Gastrocnemius medialis (tissue), 4 donors: ENCODE results near the gene SPAG6.
A peak's percentile ranks its signal among the peaks of the same experiment; 100 is the strongest.

Experiments
- POLR2A ChIP-seq, 2 donors: fragments of 450-650 bp; IDR thresholded peaks; one replicate each; pipeline ENCODE4 v1.6.1; 2017; ENCODE audit warnings: antibody characterized with exemption in 2 of 2, mild to moderate bottlenecking in 2 of 2, moderate library complexity in 2 of 2
- TF ChIP-seq, protein P1 (sequence below), 5 experiments: fragments of 450-650 bp in 3 of 5; fragments of 200-600 bp in 2 of 5; sonication (generic) in 2 of 5; IDR thresholded peaks in 4 of 5; conservative IDR thresholded peaks in 1 of 5; 1 replicate in 4 of 5; 2 replicates in 1 of 5; pipeline ENCODE4 v1.5.1; 2016 to 2019; ENCODE audit warnings: antibody characterized with exemption in 5 of 5, mild to moderate bottlenecking in 3 of 5, moderate library complexity in 3 of 5

DNA sequence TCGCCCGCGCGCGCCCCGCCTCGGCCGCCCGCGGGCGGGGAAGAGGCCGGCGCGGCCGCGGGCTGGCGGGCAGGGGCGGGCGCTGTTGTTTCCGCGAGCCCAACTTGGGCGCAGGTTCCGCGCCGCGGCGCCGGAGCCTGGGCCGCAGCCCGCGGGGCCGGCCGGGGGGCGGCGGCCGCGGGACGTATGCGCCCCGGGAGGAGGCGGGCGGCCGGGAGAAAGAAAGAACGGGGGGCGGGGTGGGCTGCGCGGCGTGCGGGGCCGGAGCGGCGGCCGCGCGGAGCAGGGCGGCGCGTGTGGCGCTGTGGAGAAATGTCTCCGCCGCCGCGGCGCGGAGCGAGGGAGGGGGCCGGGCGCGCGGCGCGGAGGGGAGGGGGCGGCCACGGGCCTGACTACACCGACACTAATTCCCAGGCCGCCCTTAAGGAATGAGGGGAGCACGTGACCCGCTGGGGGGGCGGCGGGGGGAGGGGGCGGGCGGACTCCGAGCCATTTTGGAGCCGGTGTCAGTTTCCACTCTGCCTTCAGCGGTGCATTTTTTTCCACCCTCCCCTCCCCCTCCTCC lies 24.6 kb upstream of the SPAG6 start, which contains the start of gene BMI1:
- TF ChIP-seq, protein P1, sequence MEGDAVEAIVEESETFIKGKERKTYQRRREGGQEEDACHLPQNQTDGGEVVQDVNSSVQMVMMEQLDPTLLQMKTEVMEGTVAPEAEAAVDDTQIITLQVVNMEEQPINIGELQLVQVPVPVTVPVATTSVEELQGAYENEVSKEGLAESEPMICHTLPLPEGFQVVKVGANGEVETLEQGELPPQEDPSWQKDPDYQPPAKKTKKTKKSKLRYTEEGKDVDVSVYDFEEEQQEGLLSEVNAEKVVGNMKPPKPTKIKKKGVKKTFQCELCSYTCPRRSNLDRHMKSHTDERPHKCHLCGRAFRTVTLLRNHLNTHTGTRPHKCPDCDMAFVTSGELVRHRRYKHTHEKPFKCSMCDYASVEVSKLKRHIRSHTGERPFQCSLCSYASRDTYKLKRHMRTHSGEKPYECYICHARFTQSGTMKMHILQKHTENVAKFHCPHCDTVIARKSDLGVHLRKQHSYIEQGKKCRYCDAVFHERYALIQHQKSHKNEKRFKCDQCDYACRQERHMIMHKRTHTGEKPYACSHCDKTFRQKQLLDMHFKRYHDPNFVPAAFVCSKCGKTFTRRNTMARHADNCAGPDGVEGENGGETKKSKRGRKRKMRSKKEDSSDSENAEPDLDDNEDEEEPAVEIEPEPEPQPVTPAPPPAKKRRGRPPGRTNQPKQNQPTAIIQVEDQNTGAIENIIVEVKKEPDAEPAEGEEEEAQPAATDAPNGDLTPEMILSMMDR (IDR thresholded peaks at IDR 0.05 in 4 of 5, conservative IDR thresholded peaks at IDR 0.05 in 1 of 5): peak in 1 of 5 experiments; percentile 16
- peak in 1 of 2 donors; percentile 43 for TF ChIP-seq POLR2A (IDR thresholded peaks at IDR 0.05)
